Kidney (tissue), 14 donors: ENCODE data around the gene KCTD10. TPM values are rescaled to one million over a fixed set of nuclear protein-coding genes. Genes with fewer than 3 reads are reported as not detected.

Experiments
- DNase-seq, 5 donors: peaks; one replicate each; pipeline ENCODE4 v3.0.0-alpha.2; 2013 to 2020
- FAIRE-seq: peaks from 2 replicates; lab custom pipeline; 2012; peaks lifted over from hg19 to GRCh38; lab: Jason Lieb, UNC
- H3K27ac ChIP-seq, 2 donors: one replicate each; pipeline ENCODE4 v1.7.0; 2013; ENCODE audit warnings: low read depth in 2 of 2, low read length in 2 of 2, inconsistent platforms in 1 of 2
- H3K27me3 ChIP-seq: one replicate; pipeline ENCODE4 v1.7.1; 2013; ENCODE audit warnings: low read length, inconsistent platforms; ENCODE audit not compliant: control insufficient read depth, insufficient read depth
- H3K36me3 ChIP-seq, 3 donors: one replicate each; pipeline versions ENCODE4 v1.7.0 to v1.7.1; 2013; ENCODE audit warnings: low read length in 3 of 3, control low read depth in 1 of 3, inconsistent platforms in 1 of 3; ENCODE audit not compliant: insufficient read depth in 3 of 3, control insufficient read depth in 2 of 3
- H3K4me1 ChIP-seq, 3 donors: one replicate each; pipeline versions ENCODE4 v1.7.0 to v1.7.1; 2013; ENCODE audit warnings: low read length in 3 of 3, inconsistent platforms in 1 of 3, low read depth in 1 of 3; ENCODE audit not compliant: control insufficient read depth in 2 of 3, insufficient read depth in 2 of 3
- H3K4me3 ChIP-seq, 3 donors: one replicate each; pipeline versions ENCODE4 v1.7.0 to v1.8.1; 2013; ENCODE audit warnings: low read length in 3 of 3, control low read depth in 1 of 3, inconsistent platforms in 1 of 3
- H3K9ac ChIP-seq, 3 donors: one replicate each; pipeline versions ENCODE4 v1.7.0 to v1.7.1; 2013; ENCODE audit warnings: low read length in 3 of 3, control low read depth in 1 of 3, inconsistent platforms in 1 of 3
- H3K9me3 ChIP-seq, 3 donors: one replicate each; pipeline versions ENCODE4 v1.7.0 to v1.7.1; 2013; ENCODE audit warnings: low read length in 3 of 3, control low read depth in 1 of 3, inconsistent platforms in 1 of 3; ENCODE audit not compliant: control insufficient read depth in 2 of 3, insufficient read depth in 1 of 3
- CTCF ChIP-seq: IDR thresholded peaks from 3 replicates; pipeline ENCODE4 v1.5.1; 2012; ENCODE audit warnings: mild to moderate bottlenecking, moderate library complexity, borderline replicate concordance; ENCODE audit not compliant: insufficient read depth; ENCODE audit errors: extremely low read depth
- intact Hi-C: fragments of 100-400 bp; cut with DNase I; formaldehyde crosslinking; loops from one replicate; pipeline ENCODE4 v1.11.1; 2022
- polyA plus RNA-seq: library from polyadenylated mRNA; stranded (reverse); fragments of 350-450 nt; fragmentation: Illumina TruSeq; extraction: RNeasy Lipid Tissue Mini Kit (QIAGEN cat#74804); gene quantifications from one replicate; pipeline ENCODE4 v1.2.3, GENCODE V29; 2014; ENCODE audit warnings: low read depth, low replicate concordance; ENCODE audit not compliant: insufficient read depth
- total RNA-seq: library from RNA; stranded (reverse); fragmentation: NEBNext Ultra II Directional; extraction: Animal tissue kit (Norgen Biotek cat#: 25700); gene quantifications from one replicate; pipeline ENCODE4 v1.2.1, GENCODE V29; 2021
- donor health status: control.
- donor health status: control.
- donor health status: control.
- donor health status: control.
- donor health status: control.
- donor health status: DM: yes; HTN: yes; CAD: no.
- donor health status: Normal renal cell carcinoma (clear cell type).

The KCTD10 gene
- total and polyA plus RNA-seq, 2 donors from 2014 or later, result 23.6 to 72.1 TPM

- H3K4me3 ChIP-seq, result no peak overlapping the region
- no peak overlapping the region for H3K9ac ChIP-seq
- H3K36me3 ChIP-seq, result no peaks in the 10 kb centered on the region
- H3K4me1 ChIP-seq, result no peaks in the 10 kb centered on the region
- no peak for FAIRE-seq
- no peaks in the 10 kb centered on the region for H3K9me3 ChIP-seq
- no peaks in the 10 kb centered on the region for H3K27me3 ChIP-seq
- TF ChIP-seq CTCF, result no peak
- intact Hi-C loops, result no loop called here
- no peak overlapping the region for H3K27ac ChIP-seq
- DNase-seq, result no peak
These were observed 53.7 kb downstream of the KCTD10 start for GRCh38 chr12:109423392-109423791.

- intact Hi-C loops, result no loop called here
These were observed 54.8 kb downstream of the KCTD10 start for GRCh38 chr12:109422251-109422650.

GRCh38 chr12:109421355-109422087 is 55.6 kb downstream of the KCTD10 start:
- Histone ChIP-seq H3K4me1 (no peaks in the 10 kb centered on the region), H3K9me3 (no peaks in the 10 kb centered on the region), H3K27me3 (no peaks in the 10 kb centered on the region), H3K9ac (no peak overlapping the region), H3K27ac (no peak overlapping the region), H3K36me3 (no peaks in the 10 kb centered on the region), H3K4me3 (no peak overlapping the region)
- intact Hi-C loops, result no loop called here
- DNase-seq (peak in 1 of 5 donors; percentile 18), FAIRE-seq (no peak)
- no peak for TF ChIP-seq CTCF

More at GRCh38 chr12:109422251-109422650, 54.8 kb downstream of the KCTD10 start:
- H3K36me3 ChIP-seq, result no peaks in the 10 kb centered on the region
- no peak for FAIRE-seq
- H3K27me3 ChIP-seq, result no peaks in the 10 kb centered on the region
- TF ChIP-seq CTCF, result no peak
- no peaks in the 10 kb centered on the region for H3K9me3 ChIP-seq
- H3K4me3 ChIP-seq, result no peak overlapping the region
- no peaks in the 10 kb centered on the region for H3K4me1 ChIP-seq
- H3K9ac ChIP-seq, result no peak overlapping the region
- H3K27ac ChIP-seq, result no peak overlapping the region
- DNase-seq, result no peak
